ENCODE data around the gene EPHB4. TPM values are rescaled to one million over a fixed set of nuclear protein-coding genes. Genes with fewer than 3 reads are reported as not detected.
"Not testable (repeated sequence)": the region's sequence is repeated elsewhere in the genome, so short reads cannot be mapped to it uniquely, and the experiment has no call there.

EPHB4 gene
- total RNA-seq, 2 donors from 2014 or later: 20.5 to 29.4 TPM

- H3K27me3 ChIP-seq (replicated peaks; ENCODE audit: insufficient read depth): no peaks in the 10 kb centered on the region
- no peaks in the 10 kb centered on the region for H3K36me3 ChIP-seq
- no peak overlapping the region for H3K4me3 ChIP-seq
- no peaks in the 10 kb centered on the region for H3K9me3 ChIP-seq
- H3K4me1 ChIP-seq (ENCODE audit: control insufficient read depth in 1 of 2, low read depth in 2 of 2): no peaks in the 10 kb centered on the region
- no peak for TF ChIP-seq CTCF (IDR thresholded peaks at IDR 0.05)
- no peak for ATAC-seq (ENCODE audit: insufficient number of reproducible peaks, low FRiP score, low read depth)
- H3K27ac ChIP-seq: no peak overlapping the region
- DNase-seq (ENCODE audit: low spot score): no peak
These were observed 15.8 kb downstream of the EPHB4 start for GRCh38 chr7:100811480-100811879.

DNA sequence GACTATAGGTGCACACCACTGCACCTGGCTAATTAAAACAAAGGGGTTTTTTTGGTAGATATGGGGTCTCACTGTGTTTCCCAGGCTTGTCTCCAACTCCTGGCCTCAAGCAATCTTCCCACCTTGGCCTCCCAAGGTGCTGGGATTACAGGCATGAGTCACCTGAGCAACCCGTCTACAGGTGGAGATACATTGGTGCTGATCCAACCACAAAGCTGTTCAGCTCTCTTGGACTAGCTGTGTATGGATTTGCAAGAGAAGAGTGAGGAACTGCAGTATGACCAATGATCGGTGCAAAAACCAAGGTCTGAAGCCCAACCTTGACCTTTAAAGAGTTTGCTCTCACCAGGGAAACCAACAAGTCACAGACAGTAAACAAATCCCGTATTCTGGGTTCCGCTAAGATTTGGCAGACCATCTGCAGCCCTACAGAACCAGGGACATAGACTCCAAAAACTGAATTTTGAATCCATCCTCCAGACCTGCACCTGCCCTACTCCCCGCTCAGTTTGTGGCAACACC is 18.9 kb downstream of the EPHB4 start:
- ATAC-seq (ENCODE audit: insufficient number of reproducible peaks, low FRiP score, low read depth) (no peak), DNase-seq (ENCODE audit: low spot score) (no peak)
- no peaks in the 10 kb centered on the region for H3K36me3 ChIP-seq
- TF ChIP-seq CTCF (IDR thresholded peaks at IDR 0.05): no peak
- H3K27me3 ChIP-seq (replicated peaks; ENCODE audit: insufficient read depth): no peaks in the 10 kb centered on the region
- no peaks in the 10 kb centered on the region for H3K9me3 ChIP-seq
- no peak overlapping the region for H3K27ac ChIP-seq
- no peak overlapping the region for H3K4me3 ChIP-seq
- peaks cover 0 to 6% of the 10 kb centered on the region in 2 donors for H3K4me1 ChIP-seq (ENCODE audit: control insufficient read depth in 1 of 2, low read depth in 2 of 2)

DNA sequence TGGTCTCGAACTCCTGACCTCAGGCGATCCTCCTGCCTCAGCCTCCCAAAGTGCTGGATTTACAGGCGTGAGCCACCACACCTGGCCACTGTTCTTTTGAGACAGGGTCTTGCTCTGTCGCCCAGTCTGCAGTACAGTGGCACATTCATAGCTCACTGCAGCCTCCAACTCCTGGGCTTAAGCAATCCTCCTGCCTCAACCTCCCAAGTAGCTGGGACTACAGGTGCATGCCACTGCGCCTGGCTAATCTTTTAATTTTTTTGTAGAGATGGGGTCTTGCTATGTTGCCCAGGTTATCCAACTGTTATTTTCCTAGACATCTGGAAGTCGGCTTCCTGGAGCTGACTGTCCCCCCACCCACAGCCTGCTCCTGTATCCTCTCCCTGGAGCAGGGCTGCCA is 20.4 kb downstream of the EPHB4 start:
- H3K27ac ChIP-seq; ATAC-seq (ENCODE audit: insufficient number of reproducible peaks, low FRiP score, low read depth); H3K4me1 ChIP-seq (ENCODE audit: control insufficient read depth in 1 of 2, low read depth in 2 of 2); H3K4me3 ChIP-seq; H3K36me3 ChIP-seq; H3K9me3 ChIP-seq; DNase-seq (ENCODE audit: low spot score); H3K27me3 ChIP-seq (replicated peaks; ENCODE audit: insufficient read depth): not testable (repeated sequence)

DNA sequence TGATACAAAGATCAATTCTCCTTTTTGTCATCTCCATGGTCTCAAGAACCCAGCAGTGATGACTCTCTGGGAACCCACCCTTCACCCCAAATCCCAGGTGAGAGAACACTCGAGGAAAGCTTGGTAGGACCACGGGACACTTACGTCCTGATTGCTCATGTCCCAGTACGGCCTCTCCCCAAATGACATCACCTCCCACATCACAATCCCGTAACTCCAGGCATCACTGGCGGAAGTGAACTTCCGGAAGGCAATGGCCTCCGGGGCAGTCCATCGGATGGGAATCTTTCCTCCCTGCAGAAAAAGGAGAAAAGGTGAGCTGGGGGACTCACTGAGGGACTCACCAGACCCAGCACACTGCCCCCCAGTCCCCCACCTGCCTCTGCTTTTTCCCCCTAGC is 21.0 kb downstream of the EPHB4 start:
- Histone ChIP-seq H3K4me1 (ENCODE audit: control insufficient read depth in 1 of 2, low read depth in 2 of 2) (peaks cover 0 to 10% of the 10 kb centered on the region in 2 donors), H3K27ac (no peak overlapping the region), H3K9me3 (no peaks in the 10 kb centered on the region), H3K36me3 (no peaks in the 10 kb centered on the region), H3K27me3 (replicated peaks; ENCODE audit: insufficient read depth) (no peaks in the 10 kb centered on the region), H3K4me3 (no peak overlapping the region)
- TF ChIP-seq CTCF (IDR thresholded peaks at IDR 0.05): no peak
- DNase-seq (ENCODE audit: low spot score) (no peak), ATAC-seq (ENCODE audit: insufficient number of reproducible peaks, low FRiP score, low read depth) (no peak)

DNA sequence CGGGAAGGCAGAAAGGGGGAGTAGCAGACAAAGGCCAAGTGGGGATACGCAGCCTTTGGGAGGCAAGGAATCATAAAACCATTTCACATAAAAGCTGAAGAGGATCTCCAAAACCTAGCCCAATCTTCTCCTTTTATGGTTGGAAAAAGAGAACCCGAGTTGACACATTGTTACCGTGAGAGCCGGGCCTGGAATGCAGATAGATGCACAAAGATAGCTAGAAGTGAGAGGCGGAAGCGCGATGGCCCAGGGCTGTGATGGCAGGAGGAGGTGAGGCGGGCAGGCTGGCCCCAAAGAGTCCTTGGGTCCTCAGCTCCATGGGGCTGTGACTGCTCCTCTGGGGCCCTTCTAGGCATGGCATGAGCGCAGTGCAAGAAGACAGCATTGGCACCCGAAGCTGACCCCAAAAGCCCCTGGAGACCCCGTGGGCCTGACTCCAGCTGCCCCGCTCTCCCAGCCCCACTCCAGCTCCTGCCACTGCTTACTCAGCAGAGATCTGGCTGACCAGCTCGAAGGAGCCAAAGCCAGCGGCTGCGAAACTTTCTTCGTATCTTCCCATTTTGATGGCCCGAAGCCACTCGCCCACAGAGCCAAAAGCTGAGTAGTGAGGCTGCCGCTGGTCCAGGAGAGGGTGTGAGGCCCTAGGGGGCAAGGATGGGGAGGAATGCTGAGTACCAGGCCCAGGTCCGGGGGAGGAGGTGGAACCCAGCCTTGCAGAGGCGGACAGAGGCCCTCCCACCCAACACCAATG is 22.5 kb downstream of the EPHB4 start:
- Histone ChIP-seq H3K36me3 (no peaks in the 10 kb centered on the region), H3K9me3 (no peaks in the 10 kb centered on the region), H3K27ac (no peak overlapping the region), H3K4me1 (ENCODE audit: control insufficient read depth in 1 of 2, low read depth in 2 of 2) (peaks cover 0 to 10% of the 10 kb centered on the region in 2 donors), H3K27me3 (replicated peaks; ENCODE audit: insufficient read depth) (no peaks in the 10 kb centered on the region), H3K4me3 (no peak overlapping the region)
- no peak for TF ChIP-seq CTCF (IDR thresholded peaks at IDR 0.05)
- no peak for ATAC-seq (ENCODE audit: insufficient number of reproducible peaks, low FRiP score, low read depth)
- no peak for DNase-seq (ENCODE audit: low spot score)
